Liver (tissue), 9 donors: ENCODE data around the gene CDH4. TPM values are rescaled to one million over a fixed set of nuclear protein-coding genes. Genes with fewer than 3 reads are reported as not detected.

Source experiments
- DNase-seq: peaks from one replicate; pipeline ENCODE4 v3.0.0-alpha.2; 2017; ENCODE audit warnings: low spot score
- H3K27ac ChIP-seq, 2 donors: one replicate each; pipeline ENCODE4 v1.7.0; 2013; ENCODE audit warnings: inconsistent platforms in 2 of 2, low read length in 2 of 2, control low read depth in 1 of 2, low read depth in 1 of 2, mild to moderate bottlenecking in 1 of 2
- H3K27me3 ChIP-seq, 4 donors: one replicate each; pipeline versions ENCODE4 v1.6.1 to v1.7.0; 2013; ENCODE audit warnings: low read length in 3 of 4, inconsistent platforms in 1 of 4, mild to moderate bottlenecking in 1 of 4, moderate library complexity in 1 of 4; ENCODE audit not compliant: control insufficient read depth in 4 of 4, insufficient read depth in 4 of 4
- H3K36me3 ChIP-seq, 4 donors: one replicate each; pipeline versions ENCODE4 v1.6.1 to v1.7.0; 2013; ENCODE audit warnings: low read length in 3 of 4, mild to moderate bottlenecking in 3 of 4, low read depth in 1 of 4, moderate library complexity in 1 of 4; ENCODE audit not compliant: control insufficient read depth in 4 of 4, insufficient read depth in 3 of 4
- H3K4me1 ChIP-seq, 4 donors: one replicate each; pipeline versions ENCODE4 v1.6.1 to v1.7.0; 2013; ENCODE audit warnings: low read length in 3 of 4, mild to moderate bottlenecking in 3 of 4, moderate library complexity in 1 of 4; ENCODE audit not compliant: control insufficient read depth in 4 of 4, insufficient read depth in 4 of 4
- H3K4me3 ChIP-seq, 3 donors: one replicate each; pipeline versions ENCODE4 v1.6.1 to v1.7.0; 2013; ENCODE audit warnings: low read length in 3 of 3, control low read depth in 1 of 3, low read depth in 1 of 3, mild to moderate bottlenecking in 1 of 3
- H3K9ac ChIP-seq, 2 donors: one replicate each; pipeline ENCODE4 v1.7.0; 2013; ENCODE audit warnings: low read length in 2 of 2, mild to moderate bottlenecking in 2 of 2, moderate library complexity in 2 of 2, control low read depth in 1 of 2, low read depth in 1 of 2
- H3K9me3 ChIP-seq, 4 donors: one replicate each; pipeline versions ENCODE4 v1.6.1 to v1.7.0; 2013; ENCODE audit warnings: low read length in 3 of 4; ENCODE audit not compliant: control insufficient read depth in 4 of 4
- ATF3 ChIP-seq: IDR thresholded peaks from 2 replicates; pipeline ENCODE4 v1.6.1; 2016; ENCODE audit warnings: antibody characterized with exemption
- CTCF ChIP-seq: fragments of 150-350 bp; IDR thresholded peaks from 2 replicates; pipeline ENCODE4 v1.5.1; 2017; ENCODE audit warnings: improper control_type of control experiment, low read depth, low read length; ENCODE audit not compliant: missing input control
- EGR1 ChIP-seq, 2 donors: IDR thresholded peaks; 2 replicates each; pipeline ENCODE4 v1.6.1; 2016 to 2018; ENCODE audit warnings: antibody characterized with exemption in 2 of 2, low read depth in 2 of 2
- FOXA1 ChIP-seq: IDR thresholded peaks from 2 replicates; pipeline ENCODE4 v1.6.1; 2016; ENCODE audit warnings: antibody characterized with exemption
- FOXA2 ChIP-seq: IDR thresholded peaks from 2 replicates; pipeline ENCODE4 v1.6.1; 2016; ENCODE audit warnings: antibody characterized with exemption
- GABPA ChIP-seq, 2 donors: IDR thresholded peaks in 1 of 2; conservative IDR thresholded peaks in 1 of 2; 2 replicates each; pipeline ENCODE4 v1.6.1; 2016; ENCODE audit warnings: antibody characterized with exemption in 2 of 2, mild to moderate bottlenecking in 1 of 2, moderate library complexity in 1 of 2
- HNF4A ChIP-seq, 2 donors: conservative IDR thresholded peaks; 2 replicates each; pipeline ENCODE4 v1.6.1; 2016; ENCODE audit warnings: antibody characterized with exemption in 2 of 2, mild to moderate bottlenecking in 2 of 2
- HNF4G ChIP-seq: IDR thresholded peaks from 2 replicates; pipeline ENCODE4 v1.6.1; 2016; ENCODE audit warnings: antibody characterized with exemption
- JUND ChIP-seq, 2 donors: IDR thresholded peaks; 2 replicates each; pipeline ENCODE4 v1.6.1; 2016; ENCODE audit warnings: antibody characterized with exemption in 2 of 2
- MAX ChIP-seq: IDR thresholded peaks from 2 replicates; pipeline ENCODE4 v1.6.1; 2016; ENCODE audit warnings: antibody characterized with exemption
- NR2F2 ChIP-seq: IDR thresholded peaks from 2 replicates; pipeline ENCODE4 v1.6.1; 2016; ENCODE audit warnings: antibody characterized with exemption
- RAD21 ChIP-seq, 2 donors: IDR thresholded peaks; 2 replicates each; pipeline ENCODE4 v1.6.1; 2016; ENCODE audit warnings: antibody characterized with exemption in 2 of 2, mild to moderate bottlenecking in 2 of 2
- REST ChIP-seq: IDR thresholded peaks from 2 replicates; pipeline ENCODE4 v1.6.1; 2016; ENCODE audit warnings: antibody characterized with exemption, mild to moderate bottlenecking
- RXRA ChIP-seq, 2 donors: IDR thresholded peaks; 2 replicates each; pipeline ENCODE4 v1.6.1; 2017 to 2018; ENCODE audit warnings: antibody characterized with exemption in 2 of 2, mild to moderate bottlenecking in 1 of 2
- SP1 ChIP-seq: IDR thresholded peaks from 2 replicates; pipeline ENCODE4 v1.6.1; 2018; ENCODE audit warnings: antibody characterized with exemption, mild to moderate bottlenecking
- TAF1 ChIP-seq: conservative IDR thresholded peaks from 2 replicates; pipeline ENCODE4 v1.6.1; 2016; ENCODE audit warnings: antibody characterized with exemption, mild to moderate bottlenecking
- YY1 ChIP-seq: IDR thresholded peaks from 2 replicates; pipeline ENCODE4 v1.6.1; 2016; ENCODE audit warnings: antibody characterized with exemption, mild to moderate bottlenecking
- ZBTB33 ChIP-seq: IDR thresholded peaks from 2 replicates; pipeline ENCODE4 v1.6.1; 2016; ENCODE audit warnings: antibody characterized with exemption
- WGBS: extraction: QIAGEN DNeasy Blood & Tissue Kit; methylation state at CpG from one replicate; pipeline ENCODE4 v1.1.7; 2013; 5-methylcytosine and 5-hydroxymethylcytosine counted together
- polyA plus RNA-seq, 2 donors: library from polyadenylated mRNA; stranded (reverse) in 1 of 2; unstranded in 1 of 2; fragments of 200-250 nt in 1 of 2; fragments of >200 nt in 1 of 2; fragmentation: Nextera tagmentation in 1 of 2; extraction: Ambion mirVana in 1 of 2; gene quantifications; one replicate each; pipeline versions ENCODE4 v1.2.1 to v1.2.3, GENCODE V29; 2013 to 2015
- total RNA-seq, 2 donors: library from RNA; depleted of rRNA; stranded (reverse); fragments of >200 nt; gene quantifications; one replicate each; pipeline ENCODE4 v1.2.3, GENCODE V29; 2014
- donor health status: healthy.
- donor health status: healthy.
- donor health status: healthy.
- donor health status: healthy.
- donor health status: healthy.

Gene CDH4
- total and polyA plus RNA-seq, 4 donors = 0.03 to 0.25 (median 0.19) TPM; not detected in 1

GRCh38 chr20:61887596-61888093, 635.6 kb downstream of the CDH4 start:
- no peak for TF ChIP-seq RAD21 (IDR thresholded peaks at IDR 0.05)
- no peak for TF ChIP-seq EGR1 (IDR thresholded peaks at IDR 0.05; ENCODE audit: low read depth in 2 of 2)
- TF ChIP-seq TAF1 = no peak
- no peak for TF ChIP-seq SP1
- no peak for TF ChIP-seq JUND (IDR thresholded peaks at IDR 0.05)
- TF ChIP-seq RXRA (IDR thresholded peaks at IDR 0.05) = no peak
- no peak for TF ChIP-seq ZBTB33
- TF ChIP-seq HNF4G = no peak
- no peak for TF ChIP-seq REST
- TF ChIP-seq YY1 = no peak
- TF ChIP-seq MAX = no peak
- no peak for TF ChIP-seq HNF4A (conservative IDR thresholded peaks at IDR 0.05)
- TF ChIP-seq FOXA1 = no peak
- TF ChIP-seq NR2F2 = no peak
- TF ChIP-seq GABPA (IDR thresholded peaks at IDR 0.05 in 1 of 2, conservative IDR thresholded peaks at IDR 0.05 in 1 of 2) = no peak
- TF ChIP-seq FOXA2 = no peak
- TF ChIP-seq ATF3 = no peak
- no peak for TF ChIP-seq CTCF
- no peak for DNase-seq
- Histone ChIP-seq H3K27me3 (peaks cover 0 to 2% (median 0%) of the 10 kb centered on the region in 4 donors), H3K36me3 (no peaks in the 10 kb centered on the region), H3K27ac (no peak overlapping the region), H3K4me3 (no peak overlapping the region), H3K4me1 (no peaks in the 10 kb centered on the region), H3K9ac (no peak overlapping the region), H3K9me3 (peaks cover 0 to 4% (median 2%) of the 10 kb centered on the region in 4 donors)
- 54% methylated on average over 13 of the region's 13 CpGs for WGBS
